HG02763 (cell line): Measurements from ENCODE around the gene MTCL3.
"Not testable (repeated sequence)": the region's sequence is repeated elsewhere in the genome, so short reads cannot be mapped to it uniquely, and the experiment has no call there.

Experiments used
- ATAC-seq: cut with Tn5 transposase; IDR thresholded peaks from one replicate; pipeline ENCODE4 v1.9.1; 2021; ENCODE audit warnings: mild to moderate bottlenecking, moderate library complexity; ENCODE audit not compliant: unreplicated experiment

MTCL3 gene

DNA sequence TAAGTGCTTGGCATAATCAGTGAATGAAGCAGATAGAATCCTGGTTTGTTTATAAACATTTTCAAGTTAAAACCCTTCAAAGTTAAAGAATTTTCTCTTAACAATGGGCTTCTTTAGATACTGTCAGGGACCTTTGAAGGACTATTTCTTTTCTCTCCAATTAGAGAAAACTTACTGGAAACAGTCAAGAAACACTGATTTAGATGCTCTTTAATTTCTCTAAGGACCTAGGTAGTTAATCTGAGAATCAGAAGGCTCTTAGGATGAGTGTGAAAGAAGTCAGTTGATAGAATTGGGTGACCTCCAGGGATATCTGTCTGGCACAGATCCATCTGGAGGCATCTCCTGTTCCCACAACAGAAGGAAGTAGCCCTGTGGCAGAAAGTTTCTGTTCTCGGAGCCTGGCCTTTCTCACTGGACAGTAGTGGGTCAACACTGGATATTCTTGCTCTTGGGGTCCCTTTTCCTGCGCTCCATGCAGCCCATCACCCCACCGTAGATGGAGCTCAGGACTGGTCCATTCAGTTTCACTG lies 82.5 kb downstream of the MTCL3 start:
- no peak for ATAC-seq

DNA sequence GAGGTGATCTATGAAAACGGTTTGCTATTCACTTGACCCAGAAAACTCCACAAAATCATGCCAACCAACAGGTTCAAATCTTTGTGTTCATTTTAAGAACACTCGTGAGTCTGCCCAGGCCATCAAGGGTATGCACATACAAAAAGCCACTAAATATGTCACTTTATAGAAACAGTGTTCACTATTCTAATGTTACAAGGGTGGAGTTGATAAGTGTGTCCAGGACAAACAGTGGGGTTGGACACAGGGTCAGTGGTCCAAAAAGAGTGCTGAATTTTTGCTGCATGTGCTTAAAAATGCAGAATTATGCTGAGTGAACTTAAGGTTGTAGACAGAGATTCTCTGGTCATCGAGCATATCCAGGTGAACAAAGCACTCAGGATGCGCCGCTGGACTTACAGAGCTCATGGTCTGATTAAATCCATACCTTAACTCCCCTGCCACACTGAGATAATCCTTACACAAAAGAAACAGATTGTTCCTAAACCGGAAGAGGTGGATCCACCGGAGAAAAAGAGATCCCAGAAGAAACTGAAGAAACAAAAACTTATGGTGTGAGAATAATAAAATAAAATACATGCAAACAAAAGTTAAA lies 83.4 kb downstream of the MTCL3 start:
- no peak for ATAC-seq

DNA sequence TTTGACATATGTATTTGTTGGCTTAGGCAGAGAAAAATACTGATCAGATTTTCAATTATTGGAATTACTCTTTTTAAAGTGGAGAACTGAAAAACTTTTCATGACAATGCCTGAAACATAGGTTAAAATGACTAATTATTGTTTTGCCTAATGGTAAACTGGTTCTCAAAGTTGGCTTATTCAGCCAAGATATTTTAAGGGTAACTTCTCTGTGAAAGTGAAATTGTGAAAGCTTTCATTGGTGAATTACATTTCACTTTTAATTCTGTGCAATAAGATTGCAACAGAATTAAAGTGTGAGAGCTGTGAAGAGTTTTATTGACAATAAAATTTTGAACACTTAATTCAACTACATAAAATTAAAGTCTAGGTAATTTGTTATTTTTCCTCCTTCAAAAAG lies 84.5 kb downstream of the MTCL3 start:
- ATAC-seq: no peak

DNA sequence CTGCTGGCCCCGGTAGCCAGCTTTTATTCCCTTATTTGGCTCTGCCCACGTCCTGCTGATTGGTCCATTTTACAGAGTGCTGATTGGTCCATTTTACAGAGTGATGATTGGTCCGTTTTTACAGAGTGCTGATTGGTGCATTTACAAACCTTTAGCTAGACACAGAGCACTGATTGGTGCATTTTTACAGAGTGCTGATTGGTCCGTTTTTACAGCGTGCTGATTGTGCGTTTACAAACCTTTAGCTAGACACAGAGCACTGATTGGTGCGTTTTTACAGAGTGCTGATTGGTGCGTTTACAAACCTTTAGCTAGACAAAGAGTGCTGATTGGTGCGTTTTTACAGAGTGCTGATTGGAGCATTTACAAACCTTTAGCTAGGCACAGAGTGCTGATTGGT lies 90.6 kb downstream of the MTCL3 start:
- ATAC-seq: not testable (repeated sequence)

DNA sequence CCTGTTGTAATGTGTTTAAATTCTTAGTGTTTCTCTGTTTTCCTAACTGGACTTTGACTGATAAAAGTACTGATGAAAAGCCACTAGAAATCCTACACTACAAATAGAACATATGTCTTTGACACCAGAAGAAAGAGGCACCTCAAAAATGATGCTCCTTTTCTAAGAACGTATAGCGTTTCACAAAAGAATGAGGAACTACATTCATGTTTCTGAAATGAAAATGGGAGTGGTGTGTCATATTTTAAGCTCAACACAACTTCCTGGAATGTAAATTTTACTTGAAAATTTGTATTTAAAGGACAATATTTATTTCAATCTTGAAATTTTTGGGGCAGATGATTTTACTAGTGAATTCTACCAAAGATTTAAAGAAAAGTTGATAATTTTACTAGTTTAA lies 95.2 kb downstream of the MTCL3 start:
- ATAC-seq: no peak
